ENCODE measurements around the gene SLC26A4. TPM values are rescaled to one million over a fixed set of nuclear protein-coding genes. Genes with fewer than 3 reads are reported as not detected.
A peak's percentile ranks its signal among the peaks of the same experiment; 100 is the strongest.

Gene SLC26A4
- total RNA-seq, 1 donor from 2014 or later = 0.12 TPM

DNA sequence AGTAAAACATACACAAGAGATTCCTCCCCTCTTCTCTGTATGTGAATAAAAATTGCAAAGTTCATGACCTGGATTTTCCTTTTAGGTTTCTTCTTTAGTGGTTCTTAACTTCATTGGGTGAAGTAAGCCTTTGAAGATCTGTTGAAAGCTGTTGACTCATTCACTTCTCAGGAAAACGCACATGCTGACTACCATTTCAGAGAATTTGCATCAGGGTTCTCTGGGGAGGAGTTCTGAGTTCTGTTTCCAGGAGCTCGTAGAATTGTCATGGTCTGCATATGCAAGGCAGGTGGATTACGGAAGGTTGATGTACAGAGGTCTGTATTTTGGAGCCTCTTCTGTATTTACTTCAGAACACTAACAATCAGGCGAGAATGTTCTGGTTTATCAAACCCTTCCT, 962 bp upstream of the SLC26A4 start:
- peaks cover 87% of the 10 kb centered on the region for H3K27me3 Mint-ChIP-seq (ENCODE audit: low read depth)
- no peak overlapping the region for H3K4me3 Mint-ChIP-seq
- no peaks in the 10 kb centered on the region for H3K9me3 Mint-ChIP-seq
- no peak for DNase-seq (ENCODE audit: low read depth, low spot score)
- TF ChIP-seq CTCF (conservative IDR thresholded peaks at IDR 0.05) = no peak
- H3K4me1 Mint-ChIP-seq = peaks cover 11% of the 10 kb centered on the region
- H3K36me3 Mint-ChIP-seq (ENCODE audit: low read depth) = no peaks in the 10 kb centered on the region
- H3K27ac Mint-ChIP-seq (ENCODE audit: unreplicated experiment) = no peak overlapping the region

GRCh38 chr7:107661081-107661864, 645 bp downstream of the SLC26A4 start:
- Mint-ChIP-seq H3K36me3 (ENCODE audit: low read depth) (no peaks in the 10 kb centered on the region), H3K27me3 (ENCODE audit: low read depth) (peaks cover 82% of the 10 kb centered on the region), H3K4me1 (peaks cover 11% of the 10 kb centered on the region), H3K4me3 (peak overlapping the region; percentile 87), H3K9me3 (no peaks in the 10 kb centered on the region), H3K27ac (ENCODE audit: unreplicated experiment) (no peak overlapping the region)
- TF ChIP-seq CTCF (conservative IDR thresholded peaks at IDR 0.05) = peak; percentile 34
- peak; percentile 43 for DNase-seq (ENCODE audit: low read depth, low spot score)

DNA sequence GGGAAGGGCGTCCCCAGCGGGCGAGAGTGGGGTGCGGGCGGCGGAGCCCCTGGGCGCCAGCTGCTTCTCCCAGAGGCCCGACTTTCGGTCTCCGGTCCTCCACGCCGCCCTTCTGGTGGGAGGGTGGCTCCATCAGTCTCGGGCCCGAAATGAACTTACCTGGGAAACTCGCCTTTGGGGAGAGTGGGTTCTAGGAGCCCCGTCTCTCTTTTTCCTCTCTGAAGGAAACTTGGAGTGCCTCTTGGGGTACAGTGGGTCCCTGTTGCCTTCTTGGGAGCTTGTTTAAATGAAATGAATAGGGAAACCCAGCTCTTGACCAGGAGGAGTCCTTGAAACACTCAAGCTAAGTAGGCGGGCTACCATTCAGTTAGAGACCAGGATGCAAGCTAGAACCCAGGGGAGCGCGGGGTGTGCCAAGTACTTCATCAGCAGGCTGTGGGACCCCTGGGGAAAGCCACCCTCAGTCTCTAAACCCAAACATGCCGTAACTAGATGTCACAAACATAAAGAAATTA, 1.3 kb downstream of the SLC26A4 start:
- Mint-ChIP-seq H3K27me3 (ENCODE audit: low read depth) (peaks cover 80% of the 10 kb centered on the region), H3K4me3 (peak overlapping the region; percentile 78), H3K9me3 (no peaks in the 10 kb centered on the region), H3K36me3 (ENCODE audit: low read depth) (no peaks in the 10 kb centered on the region), H3K4me1 (peaks cover 11% of the 10 kb centered on the region), H3K27ac (ENCODE audit: unreplicated experiment) (no peak overlapping the region)
- no peak for TF ChIP-seq CTCF (conservative IDR thresholded peaks at IDR 0.05)
- no peak for DNase-seq (ENCODE audit: low read depth, low spot score)

DNA sequence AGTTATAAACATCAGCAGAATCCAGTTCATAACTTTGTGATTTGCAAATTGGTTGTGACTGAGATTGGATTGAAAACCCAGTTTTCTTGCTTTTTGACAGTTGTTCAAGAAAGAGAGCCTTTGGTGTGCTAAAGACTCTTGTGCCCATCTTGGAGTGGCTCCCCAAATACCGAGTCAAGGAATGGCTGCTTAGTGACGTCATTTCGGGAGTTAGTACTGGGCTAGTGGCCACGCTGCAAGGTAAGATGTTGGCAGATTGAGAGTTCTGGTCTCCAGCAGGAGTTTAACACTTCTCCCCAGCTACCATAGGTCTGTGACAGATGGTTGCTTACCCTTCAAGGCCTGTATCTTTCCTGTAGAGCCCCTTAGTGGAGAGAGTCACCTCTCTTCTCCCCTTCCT, 2.6 kb downstream of the SLC26A4 start:
- Mint-ChIP-seq H3K4me1 (peaks cover 11% of the 10 kb centered on the region), H3K9me3 (no peaks in the 10 kb centered on the region), H3K27me3 (ENCODE audit: low read depth) (peaks cover 70% of the 10 kb centered on the region), H3K36me3 (ENCODE audit: low read depth) (no peaks in the 10 kb centered on the region), H3K27ac (ENCODE audit: unreplicated experiment) (no peak overlapping the region), H3K4me3 (no peak overlapping the region)
- no peak for TF ChIP-seq CTCF (conservative IDR thresholded peaks at IDR 0.05)
- no peak for DNase-seq (ENCODE audit: low read depth, low spot score)

DNA sequence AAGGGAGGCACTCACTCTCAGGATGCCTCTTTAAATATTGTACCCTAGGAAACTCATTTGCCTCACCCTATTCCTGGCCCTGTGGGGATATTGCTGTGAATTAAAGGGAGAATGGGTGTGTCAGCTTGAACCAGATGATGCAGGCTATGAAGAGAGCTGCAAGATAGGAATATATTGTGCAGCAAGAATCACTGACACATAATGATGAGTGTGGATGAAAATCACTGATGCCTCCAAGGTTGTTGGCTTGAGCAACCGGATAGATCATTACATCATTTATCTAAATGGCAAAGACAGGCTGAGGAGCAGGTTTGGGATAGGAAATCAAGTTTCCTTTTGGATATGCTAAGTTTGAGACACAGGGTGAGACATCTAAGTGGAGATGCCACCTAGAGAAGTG, 6.2 kb downstream of the SLC26A4 start:
- Mint-ChIP-seq H3K36me3 (ENCODE audit: low read depth) (no peaks in the 10 kb centered on the region), H3K27ac (ENCODE audit: unreplicated experiment) (no peak overlapping the region), H3K4me1 (no peaks in the 10 kb centered on the region), H3K4me3 (no peak overlapping the region), H3K9me3 (no peaks in the 10 kb centered on the region), H3K27me3 (ENCODE audit: low read depth) (peaks cover 43% of the 10 kb centered on the region)
- no peak for DNase-seq (ENCODE audit: low read depth, low spot score)
- TF ChIP-seq CTCF (conservative IDR thresholded peaks at IDR 0.05) = no peak

All from neural crest cell (in vitro differentiated cells).